DOHH2 (cell line): ENCODE results near the gene YBX2.

Source experiments
- H3F3A ChIP-seq: fragments of 200-600 bp; sonication (generic), shearing (Covaris generic); 2 replicates; pipeline ENCODE4 v1.6.0; 2016; ENCODE audit warnings: antibody characterized with exemption, mild to moderate bottlenecking; ENCODE audit not compliant: control insufficient read depth, insufficient read depth
- H3K27ac ChIP-seq: fragments of 200-600 bp; sonication (generic); 2 replicates; pipeline ENCODE4 v1.5.1; 2014; ENCODE audit warnings: low read depth, mild to moderate bottlenecking, low read length, moderate library complexity
- H3K27me3 ChIP-seq: fragments of 200-600 bp; sonication (generic); 2 replicates; pipeline ENCODE4 v1.6.1; 2014; ENCODE audit warnings: mild to moderate bottlenecking, low read length, mixed read lengths; ENCODE audit not compliant: control insufficient read depth
- H3K36me3 ChIP-seq: fragments of 200-600 bp; sonication (generic); 2 replicates; pipeline ENCODE4 v1.6.1; 2014; ENCODE audit warnings: mild to moderate bottlenecking, low read length, moderate library complexity, mixed read lengths; ENCODE audit not compliant: control insufficient read depth
- H3K4me1 ChIP-seq: fragments of 200-600 bp; sonication (generic); 2 replicates; pipeline ENCODE4 v1.6.1; 2014; ENCODE audit warnings: mild to moderate bottlenecking, low read length, mixed read lengths; ENCODE audit not compliant: control insufficient read depth
- H3K4me2 ChIP-seq: fragments of 200-600 bp; sonication (generic); 2 replicates; pipeline ENCODE4 v1.6.0; 2014; ENCODE audit warnings: mild to moderate bottlenecking, low read length, moderate library complexity
- H3K4me3 ChIP-seq: fragments of 200-600 bp; sonication (generic); 2 replicates; pipeline ENCODE4 v1.5.1; 2014; ENCODE audit warnings: mild to moderate bottlenecking, low read length, mixed read lengths
- H3K79me2 ChIP-seq: fragments of 200-600 bp; sonication (generic); 2 replicates; pipeline ENCODE4 v1.6.1; 2014; ENCODE audit warnings: mild to moderate bottlenecking, low read length, mixed read lengths; ENCODE audit not compliant: control insufficient read depth
- H3K9me2 ChIP-seq: fragments of 200-600 bp; sonication (generic); replicated peaks from 2 replicates; pipeline ENCODE4 v1.6.1; 2014; ENCODE audit warnings: mild to moderate bottlenecking, low read length, mixed read lengths; ENCODE audit not compliant: control insufficient read depth
- H3K9me3 ChIP-seq: fragments of 200-600 bp; sonication (generic); 2 replicates; pipeline ENCODE4 v1.6.1; 2014; ENCODE audit warnings: antibody characterized with exemption, low read length, mixed read lengths; ENCODE audit not compliant: control insufficient read depth, insufficient read depth
- H4K20me1 ChIP-seq: fragments of 200-600 bp; sonication (generic); 2 replicates; pipeline ENCODE4 v1.6.0; 2014; ENCODE audit warnings: low read depth, mild to moderate bottlenecking, antibody characterized with exemption, low read length, moderate library complexity; ENCODE audit not compliant: control insufficient read depth, insufficient read depth
- EZH2phosphoT487 ChIP-seq: fragments of 200-600 bp; sonication (generic); IDR thresholded peaks from 2 replicates; pipeline ENCODE4 v1.6.1; 2017; ENCODE audit warnings: borderline replicate concordance, mild to moderate bottlenecking, antibody characterized with exemption, low read length, moderate library complexity, mixed read lengths
- TF ChIP-seq, protein P1 (sequence below): fragments of 200-600 bp; sonication (generic); IDR thresholded peaks from one replicate; pipeline ENCODE4 v1.5.1; 2014; ENCODE audit warnings: antibody characterized with exemption, mild to moderate bottlenecking, low read depth, low read length; ENCODE audit not compliant: poor library complexity, severe bottlenecking

The YBX2 gene

GRCh38 chr17:7285679-7286078 is 8.8 kb downstream of the YBX2 start:
- H3K36me3 ChIP-seq, result no peaks in the 10 kb centered on the region
- peaks cover 53% of the 10 kb centered on the region for H3K27me3 ChIP-seq
- no peak overlapping the region for H3K27ac ChIP-seq
- H3K79me2 ChIP-seq, result no peaks in the 10 kb centered on the region
- H4K20me1 ChIP-seq, result no peaks in the 10 kb centered on the region
- H3K9me2 ChIP-seq, result no peaks in the 10 kb centered on the region
- TF ChIP-seq, protein P1, sequence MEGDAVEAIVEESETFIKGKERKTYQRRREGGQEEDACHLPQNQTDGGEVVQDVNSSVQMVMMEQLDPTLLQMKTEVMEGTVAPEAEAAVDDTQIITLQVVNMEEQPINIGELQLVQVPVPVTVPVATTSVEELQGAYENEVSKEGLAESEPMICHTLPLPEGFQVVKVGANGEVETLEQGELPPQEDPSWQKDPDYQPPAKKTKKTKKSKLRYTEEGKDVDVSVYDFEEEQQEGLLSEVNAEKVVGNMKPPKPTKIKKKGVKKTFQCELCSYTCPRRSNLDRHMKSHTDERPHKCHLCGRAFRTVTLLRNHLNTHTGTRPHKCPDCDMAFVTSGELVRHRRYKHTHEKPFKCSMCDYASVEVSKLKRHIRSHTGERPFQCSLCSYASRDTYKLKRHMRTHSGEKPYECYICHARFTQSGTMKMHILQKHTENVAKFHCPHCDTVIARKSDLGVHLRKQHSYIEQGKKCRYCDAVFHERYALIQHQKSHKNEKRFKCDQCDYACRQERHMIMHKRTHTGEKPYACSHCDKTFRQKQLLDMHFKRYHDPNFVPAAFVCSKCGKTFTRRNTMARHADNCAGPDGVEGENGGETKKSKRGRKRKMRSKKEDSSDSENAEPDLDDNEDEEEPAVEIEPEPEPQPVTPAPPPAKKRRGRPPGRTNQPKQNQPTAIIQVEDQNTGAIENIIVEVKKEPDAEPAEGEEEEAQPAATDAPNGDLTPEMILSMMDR, result no peak
- no peak for TF ChIP-seq EZH2phosphoT487
- no peak overlapping the region for H3K4me3 ChIP-seq
- peaks cover 3% of the 10 kb centered on the region; the same call in 1 of the 2 replicates for H3F3A ChIP-seq
- peaks cover 23% of the 10 kb centered on the region for H3K4me1 ChIP-seq
- H3K9me3 ChIP-seq, result no peaks in the 10 kb centered on the region
- no peak overlapping the region for H3K4me2 ChIP-seq

GRCh38 chr17:7284911-7285310 is 9.5 kb downstream of the YBX2 start:
- Histone ChIP-seq H3K9me3 (no peaks in the 10 kb centered on the region), H3K4me3 (no peak overlapping the region), H3F3A (peaks cover 3% of the 10 kb centered on the region; the same call in 1 of the 2 replicates), H3K9me2 (no peaks in the 10 kb centered on the region), H3K4me1 (peaks cover 31% of the 10 kb centered on the region), H3K27ac (no peak overlapping the region), H4K20me1 (no peaks in the 10 kb centered on the region), H3K27me3 (peaks cover 51% of the 10 kb centered on the region), H3K79me2 (no peaks in the 10 kb centered on the region), H3K4me2 (no peak overlapping the region), H3K36me3 (no peaks in the 10 kb centered on the region)
- TF ChIP-seq EZH2phosphoT487, result no peak
- TF ChIP-seq, protein P1, result no peak

GRCh38 chr17:7283471-7284216 is 10.8 kb downstream of the YBX2 start:
- Histone ChIP-seq H3K4me2 (no peak overlapping the region), H3K27me3 (peaks cover 44% of the 10 kb centered on the region)

More at GRCh38 chr17:7283471-7284216, 10.8 kb downstream of the YBX2 start:
- no peak overlapping the region for H3K4me3 ChIP-seq
- H4K20me1 ChIP-seq, result no peaks in the 10 kb centered on the region
- no peaks in the 10 kb centered on the region for H3K79me2 ChIP-seq
- no peaks in the 10 kb centered on the region for H3K9me2 ChIP-seq
- H3K27ac ChIP-seq, result no peak overlapping the region
- TF ChIP-seq EZH2phosphoT487, result no peak
- TF ChIP-seq, protein P1, result no peak
- H3K9me3 ChIP-seq, result no peaks in the 10 kb centered on the region
- H3K36me3 ChIP-seq, result no peaks in the 10 kb centered on the region
- H3F3A ChIP-seq, result peaks cover 3% of the 10 kb centered on the region; the same call in 1 of the 2 replicates
- H3K4me1 ChIP-seq, result peaks cover 31% of the 10 kb centered on the region
